ENCODE data around the gene CHL1.

CHL1 gene

DNA sequence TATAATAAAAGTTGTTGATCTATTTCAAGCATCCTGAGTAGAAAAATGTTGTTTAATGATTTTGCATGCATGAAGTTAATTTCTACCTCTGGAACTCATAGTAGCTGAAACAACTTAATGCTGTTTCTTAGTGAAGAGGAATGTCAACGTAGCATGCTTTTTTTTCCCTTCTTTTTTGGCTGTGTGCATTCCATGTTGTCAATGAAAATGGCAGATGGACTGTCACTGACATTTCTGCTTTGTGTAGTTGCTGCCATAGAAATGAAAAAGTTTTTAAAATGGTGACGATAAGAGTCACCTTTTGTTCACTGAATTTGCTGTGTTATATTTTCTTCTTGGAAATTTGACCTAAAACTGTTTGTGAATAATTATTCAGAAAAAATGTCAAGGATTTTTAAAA lies 116.3 kb downstream of the CHL1 start:
- no peak overlapping the region for H3K4me3 ChIP-seq (ENCODE audit: control insufficient read depth, low read depth, low read length)
- TF ChIP-seq, protein P1, sequence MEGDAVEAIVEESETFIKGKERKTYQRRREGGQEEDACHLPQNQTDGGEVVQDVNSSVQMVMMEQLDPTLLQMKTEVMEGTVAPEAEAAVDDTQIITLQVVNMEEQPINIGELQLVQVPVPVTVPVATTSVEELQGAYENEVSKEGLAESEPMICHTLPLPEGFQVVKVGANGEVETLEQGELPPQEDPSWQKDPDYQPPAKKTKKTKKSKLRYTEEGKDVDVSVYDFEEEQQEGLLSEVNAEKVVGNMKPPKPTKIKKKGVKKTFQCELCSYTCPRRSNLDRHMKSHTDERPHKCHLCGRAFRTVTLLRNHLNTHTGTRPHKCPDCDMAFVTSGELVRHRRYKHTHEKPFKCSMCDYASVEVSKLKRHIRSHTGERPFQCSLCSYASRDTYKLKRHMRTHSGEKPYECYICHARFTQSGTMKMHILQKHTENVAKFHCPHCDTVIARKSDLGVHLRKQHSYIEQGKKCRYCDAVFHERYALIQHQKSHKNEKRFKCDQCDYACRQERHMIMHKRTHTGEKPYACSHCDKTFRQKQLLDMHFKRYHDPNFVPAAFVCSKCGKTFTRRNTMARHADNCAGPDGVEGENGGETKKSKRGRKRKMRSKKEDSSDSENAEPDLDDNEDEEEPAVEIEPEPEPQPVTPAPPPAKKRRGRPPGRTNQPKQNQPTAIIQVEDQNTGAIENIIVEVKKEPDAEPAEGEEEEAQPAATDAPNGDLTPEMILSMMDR (IDR thresholded peaks at IDR 0.05; ENCODE audit: control insufficient read depth, insufficient read depth, low read depth, low read length, missing control alignments), result no peak
- DNase-seq (ENCODE audit: low read depth), result no peak

GRCh38 chr3:317012-317411 lies 120.4 kb downstream of the CHL1 start:
- TF ChIP-seq, protein P1 (IDR thresholded peaks at IDR 0.05; ENCODE audit: control insufficient read depth, insufficient read depth, low read depth, low read length, missing control alignments), result no peak
- no peak for DNase-seq (ENCODE audit: low read depth)
- H3K4me3 ChIP-seq (ENCODE audit: control insufficient read depth, low read depth, low read length), result no peak overlapping the region

DNA sequence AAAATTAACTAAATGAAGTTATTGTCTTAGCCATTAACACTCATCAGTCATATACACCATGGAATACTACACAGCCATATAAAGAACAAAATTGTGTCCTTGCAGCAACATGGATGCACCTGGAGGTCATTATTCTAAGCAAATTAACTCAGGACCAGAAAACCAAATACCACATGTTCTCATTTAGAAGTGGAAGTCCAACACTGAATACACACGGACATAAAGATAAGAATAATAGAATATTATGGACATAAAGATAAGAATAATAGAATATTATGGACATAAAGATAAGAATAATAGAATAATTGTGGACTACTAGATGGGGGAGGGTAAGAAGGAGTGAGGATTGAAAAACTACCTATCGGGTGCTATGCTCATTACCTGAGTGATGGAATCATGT lies 122.3 kb downstream of the CHL1 start:
- H3K4me3 ChIP-seq (ENCODE audit: control insufficient read depth, low read depth, low read length), result no peak overlapping the region
- DNase-seq (ENCODE audit: low read depth), result no peak
- TF ChIP-seq, protein P1 (IDR thresholded peaks at IDR 0.05; ENCODE audit: control insufficient read depth, insufficient read depth, low read depth, low read length, missing control alignments), result no peak

DNA sequence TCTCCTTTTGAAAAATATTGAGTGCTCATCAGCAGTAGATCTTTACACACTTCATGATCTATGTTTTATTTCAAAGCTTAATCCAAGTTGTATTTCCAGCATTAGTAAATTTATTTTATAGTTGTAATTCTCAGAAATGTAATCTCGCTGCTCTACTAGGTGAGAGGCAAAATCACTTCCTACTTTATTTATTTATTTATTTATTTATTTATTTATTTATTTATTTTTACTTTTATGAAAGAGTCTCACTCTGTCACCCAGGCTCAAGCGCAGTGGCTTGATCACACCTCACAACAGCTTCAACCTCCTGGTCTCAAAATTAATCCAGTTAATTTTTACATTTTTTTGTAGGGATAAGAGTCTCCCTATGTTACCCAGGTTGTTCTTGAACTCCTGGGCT lies 127.9 kb downstream of the CHL1 start:
- TF ChIP-seq, protein P1 (IDR thresholded peaks at IDR 0.05; ENCODE audit: control insufficient read depth, insufficient read depth, low read depth, low read length, missing control alignments), result no peak
- no peak for DNase-seq (ENCODE audit: low read depth)
- no peak overlapping the region for H3K4me3 ChIP-seq (ENCODE audit: control insufficient read depth, low read depth, low read length)

- no peak overlapping the region for H3K4me3 ChIP-seq (ENCODE audit: control insufficient read depth, low read depth, low read length)
Measured at GRCh38 chr3:325495-325894, 128.9 kb downstream of the CHL1 start.

DNA sequence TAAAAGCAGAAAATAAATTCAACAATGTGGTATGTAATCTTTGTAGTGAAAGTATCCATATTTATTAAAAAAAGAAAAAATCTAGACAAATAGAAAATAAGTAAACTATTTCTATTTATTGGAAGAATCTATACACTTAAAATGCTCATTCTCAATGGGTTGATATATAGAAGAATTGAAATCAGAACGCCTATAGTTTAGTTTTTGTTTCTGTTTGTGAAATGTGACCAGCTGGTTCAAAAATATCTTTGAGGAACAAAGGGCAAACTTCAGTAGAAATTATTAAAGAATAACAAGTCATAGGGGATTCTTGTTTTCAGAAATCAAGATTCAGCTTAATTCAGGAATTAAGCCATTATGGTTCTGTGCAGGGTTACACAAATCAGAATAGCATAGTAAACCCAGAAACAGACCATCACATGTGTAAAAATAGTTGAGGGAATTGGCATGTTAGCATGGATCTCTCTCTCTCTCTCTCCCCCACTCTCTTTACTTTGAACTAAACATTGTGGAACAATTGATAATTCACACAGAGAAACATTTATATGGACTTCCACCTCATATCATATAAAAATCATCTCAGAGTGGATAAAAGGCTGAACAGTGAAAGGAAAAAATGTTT lies 134.0 kb downstream of the CHL1 start:
- TF ChIP-seq, protein P1 (IDR thresholded peaks at IDR 0.05; ENCODE audit: control insufficient read depth, insufficient read depth, low read depth, low read length, missing control alignments), result no peak
- DNase-seq (ENCODE audit: low read depth), result no peak
- H3K4me3 ChIP-seq (ENCODE audit: control insufficient read depth, low read depth, low read length), result no peak overlapping the region

More at GRCh38 chr3:325495-325894, 128.9 kb downstream of the CHL1 start:
- no peak for DNase-seq (ENCODE audit: low read depth)
- TF ChIP-seq, protein P1 (IDR thresholded peaks at IDR 0.05; ENCODE audit: control insufficient read depth, insufficient read depth, low read depth, low read length, missing control alignments), result no peak

Measured in AG09309 (cell line).